ENCODE measurements around the gene ARFGEF3. TPM values are rescaled to one million over a fixed set of nuclear protein-coding genes. Genes with fewer than 3 reads are reported as not detected.

Gene ARFGEF3
- total RNA-seq, 1 donor from 2014 or later: 3.8 TPM

DNA sequence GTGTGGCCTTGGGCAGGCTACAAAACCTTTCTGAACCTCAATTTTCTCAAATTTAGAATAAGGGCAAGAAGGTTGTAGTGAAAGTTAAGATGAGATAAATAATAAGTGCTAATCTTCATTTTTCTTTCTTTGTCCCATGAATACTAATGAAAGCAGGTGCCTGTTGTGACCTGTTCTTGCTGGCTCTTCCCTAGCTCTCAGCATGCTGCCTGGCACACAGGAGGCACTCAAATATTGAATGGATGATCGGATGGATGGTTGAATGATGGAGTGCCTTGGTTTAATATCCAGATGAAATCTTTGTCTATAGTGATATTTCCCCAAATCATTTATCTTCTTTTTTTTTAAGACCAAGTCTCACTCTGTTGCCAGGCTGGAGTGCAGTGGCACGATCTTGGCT lies 41.6 kb downstream of the ARFGEF3 start:
- H3K9me3 ChIP-seq (ENCODE audit: low read depth): no peaks in the 10 kb centered on the region
- no peak overlapping the region for H3K4me3 ChIP-seq
- H3F3A ChIP-seq (ENCODE audit: low read depth): no peaks in the 10 kb centered on the region
- H3K27me3 ChIP-seq: no peaks in the 10 kb centered on the region
- H3K4me2 ChIP-seq: no peak overlapping the region
- peaks cover 4% of the 10 kb centered on the region for H3K9me3 Mint-ChIP-seq
- H3K4me1 ChIP-seq: no peaks in the 10 kb centered on the region
- H3K27me3 Mint-ChIP-seq (ENCODE audit: insufficient read depth, low read depth): peaks cover 3% of the 10 kb centered on the region
- TF ChIP-seq EZH2 (IDR thresholded peaks at IDR 0.05) (no peak), EZH2phosphoT487 (IDR thresholded peaks at IDR 0.05) (no peak), CTCF (IDR thresholded peaks at IDR 0.05) (no peak)
- no peak overlapping the region for H3K9ac ChIP-seq
- H4K20me1 ChIP-seq (ENCODE audit: low read depth): no peaks in the 10 kb centered on the region
- H3K4me3 Mint-ChIP-seq: no peak overlapping the region
- H3K79me2 ChIP-seq (ENCODE audit: low read depth): no peaks in the 10 kb centered on the region
- H3K27ac ChIP-seq: no peak overlapping the region
- no peaks in the 10 kb centered on the region for H3K36me3 ChIP-seq
- no peak overlapping the region for H3K27ac Mint-ChIP-seq
- no peak overlapping the region for H2AFZ ChIP-seq (replicated peaks)
- H3K4me1 Mint-ChIP-seq: peaks cover 3% of the 10 kb centered on the region
- H3K36me3 Mint-ChIP-seq: no peaks in the 10 kb centered on the region
- no peak for DNase-seq (ENCODE audit: low spot score)

- H3K9ac ChIP-seq: no peak overlapping the region
- no peak overlapping the region for H3K27ac ChIP-seq
- H2AFZ ChIP-seq (replicated peaks): no peak overlapping the region
- Mint-ChIP-seq H3K4me3 (no peak overlapping the region), H3K27ac (no peak overlapping the region), H3K9me3 (peaks cover 4% of the 10 kb centered on the region), H3K36me3 (no peaks in the 10 kb centered on the region), H3K27me3 (ENCODE audit: insufficient read depth, low read depth) (peaks cover 3% of the 10 kb centered on the region), H3K4me1 (no peaks in the 10 kb centered on the region)
- no peaks in the 10 kb centered on the region for H3K4me1 ChIP-seq
- H3K4me2 ChIP-seq: no peak overlapping the region
- H3K36me3 ChIP-seq: no peaks in the 10 kb centered on the region
- no peak overlapping the region for H3K4me3 ChIP-seq
- H3K27me3 ChIP-seq: no peaks in the 10 kb centered on the region
- no peak for DNase-seq (ENCODE audit: low spot score)
- H3K79me2 ChIP-seq (ENCODE audit: low read depth): no peaks in the 10 kb centered on the region
- no peaks in the 10 kb centered on the region for H3K9me3 ChIP-seq (ENCODE audit: low read depth)
- no peaks in the 10 kb centered on the region for H3F3A ChIP-seq (ENCODE audit: low read depth)
- no peaks in the 10 kb centered on the region for H4K20me1 ChIP-seq (ENCODE audit: low read depth)
- no peak for TF ChIP-seq CTCF (IDR thresholded peaks at IDR 0.05)
- no peak for TF ChIP-seq EZH2phosphoT487 (IDR thresholded peaks at IDR 0.05)
- no peak for TF ChIP-seq EZH2 (IDR thresholded peaks at IDR 0.05)
Observed at GRCh38 chr6:138204303-138204702, 42.6 kb downstream of the ARFGEF3 start.

DNA sequence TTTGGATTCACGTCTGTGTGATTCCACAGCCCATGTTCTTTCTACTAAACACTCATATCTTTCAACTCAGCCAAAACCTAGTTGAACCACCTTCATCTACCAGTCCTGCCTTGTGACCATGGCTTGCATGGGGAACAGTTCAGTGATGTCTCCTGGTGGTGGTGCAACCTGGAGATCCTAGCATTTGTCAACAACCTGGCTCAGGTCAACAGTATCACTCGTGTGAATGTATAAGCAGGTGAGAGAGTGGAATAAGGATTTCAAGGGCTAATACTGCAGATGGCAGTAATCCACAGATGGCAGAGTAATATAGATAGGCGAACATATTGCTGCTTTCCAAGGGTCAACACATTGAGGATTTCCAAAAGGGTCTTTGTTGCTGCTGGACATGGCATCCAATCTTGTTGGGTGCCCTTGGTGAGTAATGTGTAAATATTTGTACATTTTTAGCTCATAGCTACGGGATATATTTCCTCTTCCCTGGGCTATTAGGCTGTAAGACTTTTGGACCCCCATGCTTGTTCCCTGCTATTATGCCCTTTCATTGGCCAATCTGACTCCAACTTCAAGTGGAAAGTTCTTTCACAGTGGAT lies 43.1 kb downstream of the ARFGEF3 start:
- Histone ChIP-seq H3K27me3 (no peaks in the 10 kb centered on the region), H3K9ac (no peak overlapping the region), H3K27ac (no peak overlapping the region), H3K4me3 (no peak overlapping the region), H2AFZ (replicated peaks) (no peak overlapping the region), H3K4me2 (no peak overlapping the region), H4K20me1 (ENCODE audit: low read depth) (no peaks in the 10 kb centered on the region), H3F3A (ENCODE audit: low read depth) (no peaks in the 10 kb centered on the region), H3K9me3 (ENCODE audit: low read depth) (no peaks in the 10 kb centered on the region), H3K4me1 (no peaks in the 10 kb centered on the region), H3K36me3 (no peaks in the 10 kb centered on the region), H3K79me2 (ENCODE audit: low read depth) (no peaks in the 10 kb centered on the region)
- Mint-ChIP-seq H3K27me3 (ENCODE audit: insufficient read depth, low read depth) (peaks cover 3% of the 10 kb centered on the region), H3K36me3 (no peaks in the 10 kb centered on the region), H3K9me3 (peaks cover 4% of the 10 kb centered on the region), H3K4me1 (peaks cover 4% of the 10 kb centered on the region), H3K4me3 (no peak overlapping the region), H3K27ac (no peak overlapping the region)
- no peak for DNase-seq (ENCODE audit: low spot score)
- no peak for TF ChIP-seq EZH2phosphoT487 (IDR thresholded peaks at IDR 0.05)
- TF ChIP-seq CTCF (IDR thresholded peaks at IDR 0.05): no peak
- TF ChIP-seq EZH2 (IDR thresholded peaks at IDR 0.05): no peak
